H9 (cell line): ENCODE data around the gene TFAP2A. TPM values are rescaled to one million over a fixed set of nuclear protein-coding genes. Genes with fewer than 3 reads are reported as not detected.

Source experiments
- DNase-seq: peaks from one replicate; pipeline ENCODE4 v3.0.0-alpha.2; 2017
- H2AFZ ChIP-seq: one replicate; pipeline ENCODE4 v1.6.1; 2013; ENCODE audit warnings: mild to moderate bottlenecking, low read length, control low read depth, moderate library complexity
- H2AK5ac ChIP-seq: 2 replicates; pipeline ENCODE4 v1.6.1; 2013; ENCODE audit warnings: low read length, control low read depth, mixed read lengths; ENCODE audit not compliant: insufficient read length
- H2BK120ac ChIP-seq: one replicate; pipeline ENCODE4 v1.6.1; 2013; ENCODE audit warnings: low read depth, mild to moderate bottlenecking, low read length, control low read depth, inconsistent platforms; ENCODE audit not compliant: poor library complexity, severe bottlenecking
- H2BK12ac ChIP-seq: 2 replicates; pipeline ENCODE4 v1.6.1; 2013; ENCODE audit warnings: low read length, control low read depth, mixed read lengths, low read depth; ENCODE audit not compliant: insufficient read length
- H2BK15ac ChIP-seq: 2 replicates; pipeline ENCODE4 v1.6.1; 2013; ENCODE audit warnings: low read depth, low read length, control low read depth
- H2BK20ac ChIP-seq: one replicate; pipeline ENCODE4 v1.6.1; 2013; ENCODE audit warnings: low read depth, mild to moderate bottlenecking, low read length, control low read depth, inconsistent platforms; ENCODE audit not compliant: poor library complexity, severe bottlenecking
- H2BK5ac ChIP-seq: 2 replicates; pipeline ENCODE4 v1.6.1; 2013; ENCODE audit warnings: low read length, control low read depth, mixed read lengths; ENCODE audit not compliant: insufficient read length
- H3K14ac ChIP-seq: 2 replicates; pipeline ENCODE4 v1.6.1; 2013; ENCODE audit warnings: low read length, control low read depth; ENCODE audit not compliant: insufficient read depth
- H3K18ac ChIP-seq: 2 replicates; pipeline ENCODE4 v1.6.1; 2013; ENCODE audit warnings: low read depth, mild to moderate bottlenecking, mixed read lengths, low read length, control low read depth; ENCODE audit not compliant: insufficient read length
- H3K23ac ChIP-seq: 2 replicates; pipeline ENCODE4 v1.6.1; 2013; ENCODE audit warnings: low read length, control low read depth, mixed read lengths, low read depth; ENCODE audit not compliant: insufficient read length
- H3K23me2 ChIP-seq: 2 replicates; pipeline ENCODE4 v1.6.1; 2013; ENCODE audit warnings: low read depth, mild to moderate bottlenecking, mixed read lengths, low read length, control low read depth; ENCODE audit not compliant: insufficient read length, poor library complexity, severe bottlenecking
- H3K27ac ChIP-seq: 2 replicates; pipeline ENCODE4 v1.5.1; 2013; ENCODE audit warnings: low read length, control low read depth, mixed read lengths, low read depth; ENCODE audit not compliant: insufficient read length
- H3K27me3 ChIP-seq: 2 replicates; pipeline ENCODE4 v1.6.1; 2013; ENCODE audit warnings: low read length, control low read depth, inconsistent platforms; ENCODE audit not compliant: insufficient read depth
- H3K4ac ChIP-seq: 2 replicates; pipeline ENCODE4 v1.6.1; 2013; ENCODE audit warnings: low read depth, mild to moderate bottlenecking, control low read depth, inconsistent platforms, low read length, moderate library complexity
- H3K4me1 ChIP-seq: 2 replicates; pipeline ENCODE4 v1.6.1; 2013; ENCODE audit warnings: low read length, control low read depth, inconsistent platforms; ENCODE audit not compliant: insufficient read depth
- H3K4me2 ChIP-seq: 2 replicates; pipeline ENCODE4 v1.6.1; 2013; ENCODE audit warnings: low read length, control low read depth, mixed read lengths; ENCODE audit not compliant: insufficient read length, insufficient read depth
- H3K56ac ChIP-seq: 2 replicates; pipeline ENCODE4 v1.6.1; 2013; ENCODE audit warnings: low read depth, mild to moderate bottlenecking, mixed read lengths, low read length, control low read depth; ENCODE audit not compliant: insufficient read length
- H3K79me1 ChIP-seq: 2 replicates; pipeline ENCODE4 v1.6.1; 2013; ENCODE audit warnings: low read depth, mild to moderate bottlenecking, moderate library complexity, low read length, control low read depth, inconsistent platforms; ENCODE audit not compliant: insufficient read depth, poor library complexity, severe bottlenecking
- H3K79me2 ChIP-seq: 2 replicates; pipeline ENCODE4 v1.6.1; 2013; ENCODE audit warnings: low read length, control low read depth, inconsistent platforms; ENCODE audit not compliant: insufficient read depth
- H3K9ac ChIP-seq: 2 replicates; pipeline ENCODE4 v1.6.1; 2013; ENCODE audit warnings: low read length, control low read depth, mixed read lengths; ENCODE audit not compliant: insufficient read length; ENCODE audit errors: extremely low read depth
- H3K9me3 ChIP-seq: one replicate; pipeline ENCODE4 v1.6.1; 2013; ENCODE audit warnings: low read depth, low read length, inconsistent platforms; ENCODE audit not compliant: control insufficient read depth
- H3T11ph ChIP-seq: one replicate; pipeline ENCODE4 v1.6.1; 2013; ENCODE audit warnings: mild to moderate bottlenecking, low read length, control low read depth, inconsistent platforms
- H4K20me1 ChIP-seq: one replicate; pipeline ENCODE4 v1.6.1; 2013; ENCODE audit not compliant: control insufficient read depth, insufficient read length, insufficient read depth
- H4K5ac ChIP-seq: 2 replicates; pipeline ENCODE4 v1.6.1; 2013; ENCODE audit warnings: low read depth, mild to moderate bottlenecking, mixed read lengths, low read length, control low read depth; ENCODE audit not compliant: insufficient read length
- H4K8ac ChIP-seq: replicated peaks from 2 replicates; pipeline ENCODE4 v1.6.1; 2013; ENCODE audit warnings: low read length, control low read depth, mixed read lengths, low read depth; ENCODE audit not compliant: insufficient read length
- H4K91ac ChIP-seq: 2 replicates; pipeline ENCODE4 v1.6.1; 2013; ENCODE audit warnings: low read depth, mild to moderate bottlenecking, moderate library complexity, mixed read lengths, low read length, control low read depth; ENCODE audit not compliant: insufficient read length
- H3K27ac Mint-ChIP-seq, 3 experiments: 2 replicates in 2 of 3; 3 replicates in 1 of 3; pipeline ENCODE4 v1.8.0; 2020 to 2021; ENCODE audit warnings: mixed read lengths in 3 of 3, mild to moderate bottlenecking in 1 of 3, moderate library complexity in 1 of 3
- H3K27me3 Mint-ChIP-seq: 2 replicates; pipeline ENCODE4 v1.8.0; 2021; ENCODE audit warnings: low read depth, mild to moderate bottlenecking, moderate library complexity, mixed read lengths
- H3K36me3 Mint-ChIP-seq, 3 experiments: 2 replicates in 2 of 3; 3 replicates in 1 of 3; pipeline ENCODE4 v1.8.0; 2020 to 2021; ENCODE audit warnings: low read depth in 3 of 3, mixed read lengths in 3 of 3; ENCODE audit not compliant: insufficient read depth in 1 of 3
- H3K4me1 Mint-ChIP-seq, 2 experiments: 2 replicates each; pipeline ENCODE4 v1.8.0; 2020; ENCODE audit warnings: mixed read lengths in 2 of 2
- H3K4me3 Mint-ChIP-seq, 2 experiments: 2 replicates in 1 of 2; 3 replicates in 1 of 2; pipeline ENCODE4 v1.8.0; 2020 to 2021; ENCODE audit warnings: mild to moderate bottlenecking in 2 of 2, mixed read lengths in 2 of 2, moderate library complexity in 1 of 2
- H3K9me3 Mint-ChIP-seq, 2 experiments: 2 replicates in 1 of 2; 3 replicates in 1 of 2; pipeline ENCODE4 v1.8.0; 2020; ENCODE audit warnings: mild to moderate bottlenecking in 2 of 2, mixed read lengths in 2 of 2, moderate library complexity in 1 of 2
- CTCF ChIP-seq: fragments of 200-600 bp; sonication (generic); conservative IDR thresholded peaks from 3 replicates; pipeline ENCODE4 v1.8.0; 2021; ENCODE audit warnings: antibody characterized with exemption, mild to moderate bottlenecking
- WGBS: extraction: QIAGEN DNeasy Blood & Tissue Kit; methylation state at CpG from one replicate; pipeline ENCODE4 v1.1.7; 2013; ENCODE audit warnings: missing lambda C conversion rate, low lambda C conversion rate, mixed read lengths; ENCODE audit not compliant: insufficient read length; ENCODE audit errors: extremely low coverage; 5-methylcytosine and 5-hydroxymethylcytosine counted together
- total RNA-seq: library from RNA; stranded (reverse); gene quantifications from 2 replicates; pipeline ENCODE4 v1.2.1, GENCODE V29; 2021

TFAP2A gene
- total RNA-seq, 1 experiment from 2014 or later, result 2.6 TPM

- no peaks in the 10 kb centered on the region for H3K79me2 ChIP-seq
- H4K91ac ChIP-seq, result no peak overlapping the region
- DNase-seq, result no peak
- H3K9me3 ChIP-seq, result no peaks in the 10 kb centered on the region
- no CpG with 5 or more reads among the region's 8 CpGs for WGBS
- H3K4me1 Mint-ChIP-seq, result peaks cover 65 to 82% of the 10 kb centered on the region in 2 experiments
- H2BK5ac ChIP-seq, result no peak overlapping the region
- no peaks in the 10 kb centered on the region for H4K20me1 ChIP-seq
- H3K9me3 Mint-ChIP-seq, result peaks cover 0 to 8% of the 10 kb centered on the region in 2 experiments; a peak in 3 of 5 replicates
- H3K27ac Mint-ChIP-seq, result no peak overlapping the region
- H2BK120ac ChIP-seq, result no peak overlapping the region
- no peak overlapping the region for H3K18ac ChIP-seq
- no peak overlapping the region for H2AK5ac ChIP-seq
- peaks cover 100% of the 10 kb centered on the region for H3K27me3 Mint-ChIP-seq
- H3K9ac ChIP-seq, result no peak overlapping the region
- no peaks in the 10 kb centered on the region for H3K36me3 Mint-ChIP-seq
- no peak overlapping the region for H3K56ac ChIP-seq
- no peak overlapping the region for H3K14ac ChIP-seq
- H3T11ph ChIP-seq, result no peak overlapping the region
- H3K27me3 ChIP-seq, result peaks cover 100% of the 10 kb centered on the region
- no peak overlapping the region for H4K8ac ChIP-seq
- no peak overlapping the region for H3K4me2 ChIP-seq
- H2BK20ac ChIP-seq, result no peak overlapping the region
- H3K23ac ChIP-seq, result no peak overlapping the region
- H3K79me1 ChIP-seq, result no peaks in the 10 kb centered on the region
- peaks cover 10% of the 10 kb centered on the region for H3K23me2 ChIP-seq
- H3K4ac ChIP-seq, result no peak overlapping the region
- no peak overlapping the region for H2BK15ac ChIP-seq
- no peaks in the 10 kb centered on the region for H3K4me1 ChIP-seq
- H3K27ac ChIP-seq, result no peak overlapping the region
- H2BK12ac ChIP-seq, result no peak overlapping the region
- no peak overlapping the region for H3K4me3 Mint-ChIP-seq
- H4K5ac ChIP-seq, result no peak overlapping the region
- H2AFZ ChIP-seq, result no peak overlapping the region
- TF ChIP-seq CTCF, result no peak
Observed at GRCh38 chr6:10386756-10387654, 27.9 kb downstream of the TFAP2A start.
